Common myeloid progenitor, CD34-positive (primary cell): Measurements from ENCODE around the gene POLR1C.
"Not testable (repeated sequence)": the region's sequence is repeated elsewhere in the genome, so short reads cannot be mapped to it uniquely, and the experiment has no call there.

ENCODE experiments used
- CTCF ChIA-PET: fragments of 350-600 bp; sonication (Branson Sonifier 250); formaldehyde crosslinking; loops from one replicate; lab custom pipeline; 2021; ENCODE audit warnings: antibody characterized with exemption; lab: Charles Lee
- POLR2A ChIA-PET: fragments of 350-600 bp; sonication (Branson Sonifier 250); formaldehyde crosslinking; loops from one replicate; lab custom pipeline; 2021; ENCODE audit warnings: antibody characterized with exemption; lab: Charles Lee
- DNase-seq, 3 donors: peaks; one replicate each; pipeline versions ENCODE4 v3.0.0 to v3.0.0-alpha.2; 2013
- H3K27ac ChIP-seq, 2 experiments: 1 replicate in 1 of 2; 2 replicates in 1 of 2; pipeline ENCODE4 v1.7.0; 2013; ENCODE audit warnings: inconsistent platforms in 2 of 2, low read length in 2 of 2, mild to moderate bottlenecking in 2 of 2, low read depth in 1 of 2, moderate library complexity in 1 of 2; ENCODE audit not compliant: severe bottlenecking in 2 of 2, insufficient read depth in 1 of 2, poor library complexity in 1 of 2
- H3K27me3 ChIP-seq, 5 experiments: replicated peaks in 2 of 5; 1 replicate in 3 of 5; 2 replicates in 2 of 5; pipeline versions ENCODE4 v1.6.1 to v1.7.0; 2013; ENCODE audit warnings: low read length in 4 of 5, mild to moderate bottlenecking in 2 of 5, moderate library complexity in 2 of 5, inconsistent platforms in 1 of 5; ENCODE audit not compliant: insufficient read depth in 5 of 5, control insufficient read depth in 4 of 5
- H3K36me3 ChIP-seq, 4 experiments: 1 replicate in 2 of 4; 2 replicates in 2 of 4; pipeline versions ENCODE4 v1.6.1 to v1.7.0; 2013; ENCODE audit warnings: low read length in 3 of 4, control low read depth in 1 of 4, mild to moderate bottlenecking in 1 of 4; ENCODE audit not compliant: control insufficient read depth in 4 of 4, insufficient read depth in 4 of 4
- H3K4me1 ChIP-seq, 4 experiments: 1 replicate in 3 of 4; 2 replicates in 1 of 4; pipeline versions ENCODE4 v1.6.1 to v1.7.1; 2013; ENCODE audit warnings: low read length in 3 of 4, mild to moderate bottlenecking in 3 of 4, control low read depth in 1 of 4, inconsistent platforms in 1 of 4, moderate library complexity in 1 of 4; ENCODE audit not compliant: control insufficient read depth in 4 of 4, insufficient read depth in 4 of 4; ENCODE audit errors: control extremely low read depth in 1 of 4
- H3K4me3 ChIP-seq, 7 experiments: 1 replicate in 4 of 7; 2 replicates in 3 of 7; pipeline versions ENCODE4 v1.5.1 to v1.7.0; 2013; ENCODE audit warnings: mild to moderate bottlenecking in 7 of 7, low read length in 6 of 7, moderate library complexity in 6 of 7, inconsistent platforms in 2 of 7, low read depth in 2 of 7, control low read depth in 1 of 7; ENCODE audit not compliant: insufficient read depth in 4 of 7, control insufficient read depth in 1 of 7; ENCODE audit errors: extremely low read depth in 1 of 7
- H3K9me3 ChIP-seq, 5 experiments: 1 replicate in 4 of 5; 2 replicates in 1 of 5; pipeline versions ENCODE4 v1.6.1 to v1.7.1; 2013; ENCODE audit warnings: low read length in 4 of 5, mild to moderate bottlenecking in 2 of 5, inconsistent platforms in 1 of 5, low read depth in 1 of 5, moderate library complexity in 1 of 5; ENCODE audit not compliant: control insufficient read depth in 4 of 5, insufficient read depth in 2 of 5; ENCODE audit errors: control extremely low read depth in 1 of 5
- WGBS: methylation state at CpG from one replicate; pipeline ENCODE4 v1.1.5; 2013; ENCODE audit not compliant: insufficient coverage; 5-methylcytosine and 5-hydroxymethylcytosine counted together

POLR1C gene

GRCh38 chr6:43523284-43523683, 6.4 kb downstream of the POLR1C start:
- Histone ChIP-seq H3K4me3 (no peak overlapping the region), H3K9me3 (no peaks in the 10 kb centered on the region), H3K4me1 (peaks cover 2 to 6% (median 3%) of the 10 kb centered on the region in 4 experiments), H3K36me3 (peaks cover 30 to 88% (median 82%) of the 10 kb centered on the region in 4 experiments), H3K27me3 (no peaks in the 10 kb centered on the region), H3K27ac (no peak overlapping the region)
- no peak for DNase-seq
- ChIA-PET CTCF (no interaction called here), POLR2A (no interaction called here)
- 100% methylated on average over 2 of the region's 3 CpGs for WGBS

- Histone ChIP-seq H3K27me3 (no peaks in the 10 kb centered on the region), H3K4me3 (no peak overlapping the region), H3K27ac (no peak overlapping the region), H3K4me1 (no peaks in the 10 kb centered on the region), H3K9me3 (no peaks in the 10 kb centered on the region), H3K36me3 (peaks cover 30 to 96% (median 87%) of the 10 kb centered on the region in 4 experiments)
- 97% methylated on average over 9 of the region's 10 CpGs for WGBS
- DNase-seq = no peak
- ChIA-PET POLR2A (no interaction called here), CTCF (interaction anchor here (1.1 kb wide), 1 partner anchor 20 kb away, joined by 3 read pairs; no protein-coding TSS in a partner anchor)
Observed at GRCh38 chr6:43524483-43524961, 7.6 kb downstream of the POLR1C start.

- POLR2A ChIA-PET = no interaction called here
- Histone ChIP-seq H3K4me3 (no peak overlapping the region), H3K4me1 (no peaks in the 10 kb centered on the region), H3K36me3 (peaks cover 16 to 76% (median 54%) of the 10 kb centered on the region in 4 experiments), H3K27ac (no peak overlapping the region), H3K27me3 (no peaks in the 10 kb centered on the region), H3K9me3 (no peaks in the 10 kb centered on the region)
- DNase-seq = no peak
- no CpG with 5 or more reads among the region's 1 CpG for WGBS
- CTCF ChIA-PET = no interaction called here
Observed at GRCh38 chr6:43532201-43532600, 15.3 kb downstream of the POLR1C start.

- H3K27ac ChIP-seq, H3K4me3 ChIP-seq, H3K4me1 ChIP-seq, POLR2A ChIA-PET, H3K9me3 ChIP-seq, DNase-seq, H3K27me3 ChIP-seq: not testable (repeated sequence)
- peaks cover 16 to 55% (median 39%) of the 10 kb centered on the region in 4 experiments for H3K36me3 ChIP-seq
- CTCF ChIA-PET = interaction anchor here (1.4 kb wide), 1 partner anchor 33 kb away, joined by 3 read pairs; no protein-coding TSS in a partner anchor
- WGBS = 97% methylated on average over 5 of the region's 17 CpGs
Observed at GRCh38 chr6:43538986-43539385, 22.1 kb downstream of the POLR1C start.

- H3K27ac ChIP-seq, H3K9me3 ChIP-seq, H3K27me3 ChIP-seq, H3K4me3 ChIP-seq, CTCF ChIA-PET, DNase-seq, POLR2A ChIA-PET, H3K4me1 ChIP-seq: not testable (repeated sequence)
- H3K36me3 ChIP-seq = peaks cover 18 to 57% (median 38%) of the 10 kb centered on the region in 4 experiments
- 98% methylated on average over 19 of the region's 20 CpGs for WGBS
Observed at GRCh38 chr6:43539409-43539808, 22.5 kb downstream of the POLR1C start.

- whole genome bisulfite sequencing = 100% methylated on average over 4 of the region's 5 CpGs
- CTCF ChIA-PET = no interaction called here
- Histone ChIP-seq H3K4me1 (no peaks in the 10 kb centered on the region), H3K27ac (no peak overlapping the region), H3K27me3 (no peaks in the 10 kb centered on the region), H3K9me3 (no peaks in the 10 kb centered on the region), H3K4me3 (no peak overlapping the region), H3K36me3 (peaks cover 22 to 61% (median 42%) of the 10 kb centered on the region in 4 experiments)
- DNase-seq = no peak
- POLR2A ChIA-PET = no interaction called here
Observed at GRCh38 chr6:43540507-43540906, 23.6 kb downstream of the POLR1C start.

GRCh38 chr6:43541774-43542471, 25.0 kb downstream of the POLR1C start:
- Histone ChIP-seq H3K27me3 (no peaks in the 10 kb centered on the region), H3K9me3 (no peaks in the 10 kb centered on the region), H3K36me3 (peaks cover 22 to 75% (median 44%) of the 10 kb centered on the region in 4 experiments), H3K27ac (no peak overlapping the region), H3K4me1 (no peaks in the 10 kb centered on the region), H3K4me3 (no peak overlapping the region)
- ChIA-PET POLR2A (no interaction called here), CTCF (no interaction called here)
- WGBS = 100% methylated on average over 1 of the region's 8 CpGs
- DNase-seq = no peak
